GM23248 (cell line): ENCODE measurements around the gene RUNX3.

Experiments used
- EZH2 ChIP-seq: fragments of 200-600 bp; sonication (generic); IDR thresholded peaks from 2 replicates; pipeline ENCODE4 v1.6.1; 2018; ENCODE audit warnings: antibody characterized with exemption, mild to moderate bottlenecking; ENCODE audit not compliant: insufficient read depth, poor library complexity, severe bottlenecking
- EZH2phosphoT487 ChIP-seq: fragments of 200-600 bp; sonication (generic); IDR thresholded peaks from 2 replicates; pipeline ENCODE4 v1.6.1; 2018; ENCODE audit warnings: antibody characterized with exemption, moderate library complexity, mild to moderate bottlenecking, low read depth; ENCODE audit not compliant: insufficient read depth

GRCh38 chr1:24926563-24927249 is 3.4 kb downstream of the RUNX3 start:
- TF ChIP-seq EZH2phosphoT487 (no peak), EZH2 (no peak)
